ENCODE data around the gene EEPD1.

EEPD1 gene

GRCh38 chr7:36349626-36350025 is 196.6 kb downstream of the EEPD1 start:
- no peak for DNase-seq

All from NCI-H510A (cell line).